Stomach (tissue), 9 donors: ENCODE measurements around the gene DEFB132. TPM values are rescaled to one million over a fixed set of nuclear protein-coding genes. Genes with fewer than 3 reads are reported as not detected.
A peak's percentile ranks its signal among the peaks of the same experiment; 100 is the strongest.

Experiments used
- DNase-seq, 2 donors: peaks; one replicate each; pipeline versions ENCODE4 v3.0.0 to v3.0.0-alpha.2; 2013 to 2019
- H3K27ac ChIP-seq, 5 donors: fragments of 200-600 bp in 4 of 5; sonication (generic) in 4 of 5; one replicate each; pipeline ENCODE4 v1.5.1; 2013 to 2019; ENCODE audit warnings: mild to moderate bottlenecking in 1 of 5, moderate library complexity in 1 of 5
- H3K27me3 ChIP-seq, 3 donors: fragments of 200-600 bp; sonication (generic); one replicate each; pipeline ENCODE4 v1.5.1; 2017 to 2019; ENCODE audit warnings: mixed run types in 1 of 3
- H3K36me3 ChIP-seq, 4 donors: fragments of 200-600 bp; sonication (generic); 1 replicate in 3 of 4; 2 replicates in 1 of 4; pipeline ENCODE4 v1.5.1; 2016 to 2019
- H3K4me1 ChIP-seq, 4 donors: fragments of 200-600 bp; sonication (generic); one replicate each; pipeline ENCODE4 v1.5.1; 2016 to 2019
- H3K4me3 ChIP-seq, 4 donors: fragments of 200-600 bp; sonication (generic) in 3 of 4; one replicate each; pipeline ENCODE4 v1.5.1; 2016 to 2019; ENCODE audit warnings: mild to moderate bottlenecking in 1 of 4
- H3K9me3 ChIP-seq, 4 donors: fragments of 200-600 bp; sonication (generic); one replicate each; pipeline ENCODE4 v1.5.1; 2016 to 2019
- EP300 ChIP-seq: sonication (generic); formaldehyde crosslinking; IDR thresholded peaks from one replicate; pipeline ENCODE4 v1.6.1; 2017; ENCODE audit warnings: antibody characterized with exemption
- POLR2A ChIP-seq, 4 donors: fragments of 450-650 bp; IDR thresholded peaks; one replicate each; pipeline ENCODE4 v1.6.1; 2016; ENCODE audit warnings: antibody characterized with exemption in 4 of 4, control low read depth in 2 of 4, mild to moderate bottlenecking in 1 of 4, moderate library complexity in 1 of 4
- POLR2AphosphoS5 ChIP-seq, 3 donors: sonication (generic); formaldehyde crosslinking; IDR thresholded peaks; one replicate each; pipeline ENCODE4 v1.6.1; 2016; ENCODE audit warnings: antibody characterized with exemption in 3 of 3
- WGBS, 5 donors: extraction: QIAGEN DNeasy Blood & Tissue Kit in 3 of 5; methylation state at CpG; one replicate each; pipeline versions ENCODE4 v1.1.5 to v1.1.7; 2013 to 2018; 5-methylcytosine and 5-hydroxymethylcytosine counted together
- intact Hi-C: fragments of 100-400 bp; cut with DNase I; formaldehyde crosslinking; loops from one replicate; pipeline ENCODE4 v1.15.1; 2023; ENCODE audit warnings: low total_unique reads
- polyA plus RNA-seq, 3 donors: library from polyadenylated mRNA; stranded (reverse); fragments of 200-250 nt; gene quantifications; one replicate each; pipeline ENCODE4 v1.2.3, GENCODE V29; 2013
- total RNA-seq, 5 donors: library from RNA; depleted of rRNA; stranded (reverse); fragments of >200 nt; gene quantifications; one replicate each; pipeline versions ENCODE4 v1.1.0 to v1.2.3, GENCODE V29; 2014 to 2016
- TF ChIP-seq, protein P1 (sequence below), 7 experiments: fragments of 450-650 bp in 4 of 7; fragments of 200-600 bp in 3 of 7; sonication (generic) in 3 of 7; IDR thresholded peaks; one replicate each; pipeline ENCODE4 v1.5.1; 2016 to 2019; ENCODE audit warnings: antibody characterized with exemption in 7 of 7, control low read depth in 2 of 7, mild to moderate bottlenecking in 1 of 7
- donor health status: healthy with polysubstance abuse.
- donor health status: Bipolar disorder and iron deficiency.
- donor health status: healthy.

The DEFB132 gene
- total and polyA plus RNA-seq, 8 donors, result not detected

DNA sequence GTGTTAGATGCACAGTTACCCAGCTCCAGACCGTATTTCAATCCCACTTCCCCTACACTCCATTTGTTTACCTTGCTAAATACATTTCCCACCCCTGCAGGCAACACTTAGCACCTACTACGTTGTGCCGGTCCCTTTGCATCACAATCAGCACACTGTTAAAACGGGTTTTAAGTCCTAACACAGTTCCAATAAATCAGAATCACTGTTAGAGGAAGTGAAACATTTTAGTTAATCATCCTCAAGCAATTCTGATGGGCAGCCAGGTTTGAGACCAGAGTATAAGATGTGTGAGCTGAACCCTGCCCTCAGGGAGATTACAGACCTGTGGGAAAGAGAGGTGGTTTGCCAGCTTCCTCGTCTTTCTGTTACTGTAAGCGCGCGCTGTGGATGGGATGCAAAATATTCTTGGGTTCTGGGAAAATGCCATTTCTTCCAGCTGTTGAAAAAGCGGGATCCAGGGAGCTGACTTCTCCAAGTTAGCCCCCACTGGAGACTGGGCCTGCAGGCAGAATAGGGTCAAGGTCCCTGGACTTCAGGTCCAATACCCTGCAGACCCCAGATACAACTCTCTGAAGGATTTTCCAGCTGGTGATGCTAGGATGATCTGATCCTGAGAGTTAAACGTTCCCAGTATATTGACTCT, 42.9 kb downstream of the DEFB132 start:
- Histone ChIP-seq H3K4me3 (peak overlapping the region; percentile 76 to 97 (median 86)), H3K27me3 (no peaks in the 10 kb centered on the region), H3K9me3 (no peaks in the 10 kb centered on the region), H3K27ac (peak overlapping the region in 3 of 5 donors; percentile 46 to 99 (median 95)), H3K4me1 (peaks cover 29 to 46% (median 44%) of the 10 kb centered on the region in 4 donors), H3K36me3 (no peaks in the 10 kb centered on the region)
- 36 to 48% (median 43%) methylated on average over 10 of the region's 10 CpGs for WGBS, 5 donors
- intact Hi-C loops, result no loop called here
- TF ChIP-seq POLR2AphosphoS5 (IDR thresholded peaks at IDR 0.05) (no peak), EP300 (no peak), POLR2A (IDR thresholded peaks at IDR 0.05) (no peak)
- TF ChIP-seq, protein P1, sequence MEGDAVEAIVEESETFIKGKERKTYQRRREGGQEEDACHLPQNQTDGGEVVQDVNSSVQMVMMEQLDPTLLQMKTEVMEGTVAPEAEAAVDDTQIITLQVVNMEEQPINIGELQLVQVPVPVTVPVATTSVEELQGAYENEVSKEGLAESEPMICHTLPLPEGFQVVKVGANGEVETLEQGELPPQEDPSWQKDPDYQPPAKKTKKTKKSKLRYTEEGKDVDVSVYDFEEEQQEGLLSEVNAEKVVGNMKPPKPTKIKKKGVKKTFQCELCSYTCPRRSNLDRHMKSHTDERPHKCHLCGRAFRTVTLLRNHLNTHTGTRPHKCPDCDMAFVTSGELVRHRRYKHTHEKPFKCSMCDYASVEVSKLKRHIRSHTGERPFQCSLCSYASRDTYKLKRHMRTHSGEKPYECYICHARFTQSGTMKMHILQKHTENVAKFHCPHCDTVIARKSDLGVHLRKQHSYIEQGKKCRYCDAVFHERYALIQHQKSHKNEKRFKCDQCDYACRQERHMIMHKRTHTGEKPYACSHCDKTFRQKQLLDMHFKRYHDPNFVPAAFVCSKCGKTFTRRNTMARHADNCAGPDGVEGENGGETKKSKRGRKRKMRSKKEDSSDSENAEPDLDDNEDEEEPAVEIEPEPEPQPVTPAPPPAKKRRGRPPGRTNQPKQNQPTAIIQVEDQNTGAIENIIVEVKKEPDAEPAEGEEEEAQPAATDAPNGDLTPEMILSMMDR (IDR thresholded peaks at IDR 0.05), result no peak
- DNase-seq, result peak in 1 of 2 donors; percentile 44

DNA sequence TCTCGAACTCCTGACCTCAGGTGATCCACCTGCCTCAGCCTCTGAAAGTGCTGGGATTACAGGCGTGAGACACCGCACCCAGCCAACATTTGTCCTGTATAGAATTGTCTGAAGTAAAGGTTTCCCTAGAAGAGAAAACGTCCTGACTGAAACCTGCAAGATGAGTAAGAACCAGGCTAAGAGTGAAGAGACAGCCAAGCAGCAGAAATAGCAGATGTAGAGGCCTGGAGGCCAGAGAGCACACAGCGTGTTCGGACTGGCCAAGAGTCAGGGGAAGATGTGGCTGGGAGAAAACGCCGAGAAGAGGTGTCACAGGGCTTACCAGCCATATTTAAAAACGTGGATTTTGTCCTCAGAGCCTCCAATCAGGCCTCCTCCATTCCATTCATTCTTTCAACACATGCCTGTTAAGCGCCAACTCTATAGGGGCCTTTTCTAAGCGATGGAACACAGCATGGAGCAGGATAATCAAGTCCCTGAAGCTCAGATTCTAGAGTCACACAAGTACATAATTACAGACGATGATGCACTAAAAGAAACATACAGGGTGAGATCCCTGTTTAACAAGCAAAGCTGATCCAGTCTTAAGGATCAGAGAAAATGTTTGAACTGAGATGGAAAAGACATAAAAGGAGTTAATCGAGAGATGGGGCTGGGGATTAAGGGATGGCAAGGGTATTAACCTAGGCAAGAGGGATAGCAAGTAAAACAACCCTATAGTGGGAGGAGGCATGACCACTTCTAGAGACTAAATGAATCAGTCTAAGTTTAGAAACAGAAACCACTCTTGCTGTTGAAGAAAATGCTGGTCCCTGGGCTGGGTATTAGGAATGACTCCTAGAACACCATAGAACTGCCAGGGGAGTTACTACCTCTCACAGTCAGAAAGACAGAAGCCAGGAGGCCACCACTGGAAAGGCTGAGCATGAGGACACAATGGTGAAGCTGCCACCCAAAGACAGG, 44.6 kb downstream of the DEFB132 start:
- TF ChIP-seq POLR2A (IDR thresholded peaks at IDR 0.05), result no peak
- no peak for TF ChIP-seq EP300
- TF ChIP-seq POLR2AphosphoS5 (IDR thresholded peaks at IDR 0.05), result no peak
- TF ChIP-seq, protein P1 (IDR thresholded peaks at IDR 0.05), result no peak
- Histone ChIP-seq H3K27ac (no peak overlapping the region), H3K27me3 (no peaks in the 10 kb centered on the region), H3K9me3 (no peaks in the 10 kb centered on the region), H3K4me1 (peaks cover 23 to 36% (median 34%) of the 10 kb centered on the region in 4 donors), H3K36me3 (no peaks in the 10 kb centered on the region), H3K4me3 (peak overlapping the region in 1 of 4 donors; percentile 81)
- WGBS, 5 donors, result 75 to 82% (median 78%) methylated on average over 13 of the region's 13 CpGs
- DNase-seq, result no peak
- intact Hi-C loops, result no loop called here

DNA sequence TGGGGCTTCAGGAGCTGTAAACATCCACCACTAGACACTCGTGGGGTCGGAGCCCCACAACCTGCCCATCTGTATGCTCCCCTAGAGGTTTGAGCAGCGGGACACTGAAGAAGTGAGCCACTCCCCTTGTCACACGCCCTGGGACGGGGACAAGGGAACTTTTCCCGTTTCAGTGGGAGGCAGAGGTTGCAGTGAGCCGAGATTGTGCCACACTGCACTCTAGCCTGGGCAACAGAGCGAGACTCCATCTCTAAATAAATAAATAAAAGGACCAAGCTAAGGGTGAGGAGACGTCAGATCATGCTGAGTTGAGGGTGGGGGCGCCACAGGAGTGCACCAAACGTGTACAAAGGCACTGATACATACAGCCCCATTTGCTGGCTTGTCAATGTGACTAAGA, 48.2 kb downstream of the DEFB132 start:
- 64 to 84% (median 72%) methylated on average over 11 of the region's 11 CpGs for WGBS, 5 donors
- TF ChIP-seq, protein P1 (IDR thresholded peaks at IDR 0.05), result no peak
- no peak for TF ChIP-seq EP300
- TF ChIP-seq POLR2AphosphoS5 (IDR thresholded peaks at IDR 0.05), result no peak
- no peak for TF ChIP-seq POLR2A (IDR thresholded peaks at IDR 0.05)

DNA sequence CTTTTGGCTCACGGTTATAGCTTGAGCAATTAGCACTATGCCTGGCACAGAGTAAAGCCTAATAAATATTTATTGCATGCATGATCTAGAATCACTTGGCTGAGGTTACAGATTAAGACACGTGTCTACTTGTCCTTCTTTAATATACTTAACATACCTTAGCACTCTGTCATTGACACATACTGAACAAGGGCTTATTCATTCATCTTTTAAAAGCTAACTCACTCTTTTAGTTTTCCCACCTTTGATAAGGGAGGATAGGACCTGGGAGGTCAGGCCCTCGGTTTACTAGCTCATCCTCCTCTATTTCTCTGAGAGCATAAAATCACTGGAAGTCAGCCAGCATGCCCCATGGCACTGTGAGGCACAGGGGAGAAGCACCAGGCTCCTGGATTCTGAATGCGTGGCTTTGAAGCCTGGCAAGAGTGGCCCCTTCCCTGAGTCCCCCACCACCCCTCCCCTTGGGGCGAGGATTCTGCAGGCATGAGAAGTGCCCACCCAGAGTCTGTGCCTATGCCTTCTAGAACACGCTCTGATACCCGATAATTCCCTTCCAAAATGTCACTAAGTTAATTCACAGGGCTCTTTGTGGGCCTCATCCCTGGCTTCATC, 51.0 kb downstream of the DEFB132 start:
- WGBS, 5 donors, result 61 to 78% (median 67%) methylated on average over 6 to 7 of the region's 7 CpGs
- TF ChIP-seq POLR2A (IDR thresholded peaks at IDR 0.05) (no peak), EP300 (no peak), POLR2AphosphoS5 (IDR thresholded peaks at IDR 0.05) (no peak)
- TF ChIP-seq, protein P1 (IDR thresholded peaks at IDR 0.05), result no peak
- Histone ChIP-seq H3K4me1 (peaks cover 0 to 24% (median 13%) of the 10 kb centered on the region in 4 donors), H3K4me3 (no peak overlapping the region), H3K9me3 (no peaks in the 10 kb centered on the region), H3K27me3 (no peaks in the 10 kb centered on the region), H3K27ac (no peak overlapping the region), H3K36me3 (no peaks in the 10 kb centered on the region)
- intact Hi-C loops, result no loop called here
- DNase-seq, result no peak

More for the DNA sequence above, 48.2 kb downstream of the DEFB132 start:
- DNase-seq, result no peak
- no peaks in the 10 kb centered on the region for H3K9me3 ChIP-seq
- H3K27ac ChIP-seq, result no peak overlapping the region
- no peak overlapping the region for H3K4me3 ChIP-seq
- H3K4me1 ChIP-seq, result peaks cover 7 to 31% (median 21%) of the 10 kb centered on the region in 4 donors
- no peaks in the 10 kb centered on the region for H3K27me3 ChIP-seq
- intact Hi-C loops, result no loop called here
- H3K36me3 ChIP-seq, result no peaks in the 10 kb centered on the region
